AG09309 (cell line): ENCODE data around the gene PPP3CA.

Source experiments
- DNase-seq: peaks from one replicate; pipeline ENCODE4 v3.0.0-alpha.2; 2010; ENCODE audit warnings: low read depth
- H3K4me3 ChIP-seq: 2 replicates; pipeline ENCODE4 v1.5.1; 2011; ENCODE audit warnings: mild to moderate bottlenecking, low read depth, low read length, moderate library complexity; ENCODE audit not compliant: control insufficient read depth
- CTCF ChIP-seq: IDR thresholded peaks from 2 replicates; pipeline ENCODE4 v1.5.1; 2011; ENCODE audit warnings: mild to moderate bottlenecking, low read depth, low read length, inconsistent platforms; ENCODE audit not compliant: insufficient read depth, control insufficient read depth; ENCODE audit errors: missing control alignments

The PPP3CA gene

GRCh38 chr4:101022151-101023024, 324.9 kb downstream of the PPP3CA start:
- TF ChIP-seq CTCF, result no peak
- H3K4me3 ChIP-seq, result no peak overlapping the region
- no peak for DNase-seq

GRCh38 chr4:101020956-101021355, 326.4 kb downstream of the PPP3CA start:
- H3K4me3 ChIP-seq, result no peak overlapping the region
- no peak for TF ChIP-seq CTCF
- no peak for DNase-seq

GRCh38 chr4:101019941-101020401, 327.4 kb downstream of the PPP3CA start:
- H3K4me3 ChIP-seq, result no peak overlapping the region
- DNase-seq, result no peak
- TF ChIP-seq CTCF, result no peak

- no peak for TF ChIP-seq CTCF
- no peak for DNase-seq
- H3K4me3 ChIP-seq, result no peak overlapping the region
Observed at GRCh38 chr4:101019313-101019712, 328.0 kb downstream of the PPP3CA start.

- DNase-seq, result no peak
- TF ChIP-seq CTCF, result no peak
- H3K4me3 ChIP-seq, result no peak overlapping the region
Observed at GRCh38 chr4:101018836-101019235, 328.5 kb downstream of the PPP3CA start.

- no peak overlapping the region for H3K4me3 ChIP-seq
- TF ChIP-seq CTCF, result no peak
Observed at GRCh38 chr4:101014417-101014816, 332.9 kb downstream of the PPP3CA start.

More at GRCh38 chr4:101014417-101014816, 332.9 kb downstream of the PPP3CA start:
- DNase-seq, result no peak
